Suppressor macrophage treated with lipopolysaccharide for 1 hour (primary cell): ENCODE results near the gene DNPH1.

Experiments
- DNase-seq, 3 donors: peaks; one replicate each; pipeline ENCODE4 v3.0.0-alpha.2; 2020 to 2022

Gene DNPH1, protein sequence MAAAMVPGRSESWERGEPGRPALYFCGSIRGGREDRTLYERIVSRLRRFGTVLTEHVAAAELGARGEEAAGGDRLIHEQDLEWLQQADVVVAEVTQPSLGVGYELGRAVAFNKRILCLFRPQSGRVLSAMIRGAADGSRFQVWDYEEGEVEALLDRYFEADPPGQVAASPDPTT

DNA sequence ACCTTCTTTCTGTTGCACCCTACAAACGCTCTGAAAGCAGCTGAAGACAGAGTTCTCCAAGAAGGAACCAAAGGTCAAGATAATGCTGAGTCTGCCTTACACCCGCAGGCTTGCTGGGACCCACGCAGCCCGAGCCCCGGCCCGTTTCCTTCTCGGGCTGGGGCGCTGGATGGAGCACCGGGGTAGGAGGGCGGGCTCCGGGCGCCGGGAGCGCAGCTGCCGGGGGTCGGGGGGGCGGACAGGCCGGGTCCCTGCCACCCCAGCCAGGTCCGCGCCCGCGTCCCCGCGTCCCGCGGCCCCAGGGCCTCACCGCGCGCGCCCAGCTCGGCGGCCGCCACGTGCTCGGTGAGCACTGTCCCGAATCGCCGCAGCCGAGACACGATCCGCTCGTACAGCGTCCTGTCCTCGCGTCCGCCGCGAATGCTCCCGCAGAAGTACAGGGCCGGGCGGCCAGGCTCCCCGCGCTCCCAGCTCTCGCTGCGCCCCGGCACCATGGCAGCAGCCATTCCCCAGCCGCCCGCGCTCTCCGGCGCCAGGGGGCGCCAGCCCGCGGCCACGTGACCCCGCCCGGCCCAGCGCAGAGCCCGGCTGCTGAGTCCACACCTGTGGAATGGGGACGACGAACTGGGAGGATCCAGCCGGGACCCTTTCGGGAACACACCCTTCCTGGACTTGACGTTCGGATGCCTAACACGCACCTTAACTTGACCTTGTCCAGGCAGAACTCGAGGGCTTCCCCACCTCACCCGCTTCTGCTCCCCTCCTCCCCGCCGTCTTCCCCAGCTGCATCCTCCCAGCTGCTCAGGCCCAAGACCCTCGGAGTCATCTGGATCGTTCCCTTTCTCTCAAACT is at the start of gene DNPH1:
TSS of gene DNPH1 (minus strand) at position 531 of the 852 bp plus-strand sequence. CDS start at position 506, 25 bp downstream.
- DNase-seq: peak; percentile 74 to 92 (median 84)

DNA sequence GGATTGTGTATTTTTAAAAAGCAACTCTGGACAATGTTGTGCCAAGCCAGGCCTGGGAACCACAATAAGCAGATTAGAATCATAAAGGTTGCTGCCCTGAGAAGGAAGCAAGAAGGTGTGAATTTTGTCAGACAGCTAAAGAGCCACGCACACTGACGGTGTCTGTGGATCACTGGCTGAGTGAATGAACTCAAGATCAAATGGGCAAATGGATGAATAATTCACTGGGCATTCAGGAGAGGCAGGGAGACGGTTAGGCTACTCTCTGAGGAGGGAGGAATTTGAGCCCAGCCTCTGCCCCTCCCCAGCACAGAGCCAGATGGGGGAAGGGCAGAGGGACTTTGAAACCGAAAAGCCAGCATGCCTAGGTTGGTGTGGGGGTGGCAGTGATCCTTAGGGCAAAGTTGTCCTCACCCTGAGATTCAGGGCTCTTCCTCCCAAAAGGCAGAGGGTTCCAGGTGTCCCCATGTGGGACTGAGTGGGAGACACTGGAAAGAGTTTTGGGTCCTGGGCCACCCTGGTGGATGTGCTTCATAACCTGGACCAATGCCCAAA is 49.3 kb upstream of the DNPH1 start:
- no peak for DNase-seq

DNA sequence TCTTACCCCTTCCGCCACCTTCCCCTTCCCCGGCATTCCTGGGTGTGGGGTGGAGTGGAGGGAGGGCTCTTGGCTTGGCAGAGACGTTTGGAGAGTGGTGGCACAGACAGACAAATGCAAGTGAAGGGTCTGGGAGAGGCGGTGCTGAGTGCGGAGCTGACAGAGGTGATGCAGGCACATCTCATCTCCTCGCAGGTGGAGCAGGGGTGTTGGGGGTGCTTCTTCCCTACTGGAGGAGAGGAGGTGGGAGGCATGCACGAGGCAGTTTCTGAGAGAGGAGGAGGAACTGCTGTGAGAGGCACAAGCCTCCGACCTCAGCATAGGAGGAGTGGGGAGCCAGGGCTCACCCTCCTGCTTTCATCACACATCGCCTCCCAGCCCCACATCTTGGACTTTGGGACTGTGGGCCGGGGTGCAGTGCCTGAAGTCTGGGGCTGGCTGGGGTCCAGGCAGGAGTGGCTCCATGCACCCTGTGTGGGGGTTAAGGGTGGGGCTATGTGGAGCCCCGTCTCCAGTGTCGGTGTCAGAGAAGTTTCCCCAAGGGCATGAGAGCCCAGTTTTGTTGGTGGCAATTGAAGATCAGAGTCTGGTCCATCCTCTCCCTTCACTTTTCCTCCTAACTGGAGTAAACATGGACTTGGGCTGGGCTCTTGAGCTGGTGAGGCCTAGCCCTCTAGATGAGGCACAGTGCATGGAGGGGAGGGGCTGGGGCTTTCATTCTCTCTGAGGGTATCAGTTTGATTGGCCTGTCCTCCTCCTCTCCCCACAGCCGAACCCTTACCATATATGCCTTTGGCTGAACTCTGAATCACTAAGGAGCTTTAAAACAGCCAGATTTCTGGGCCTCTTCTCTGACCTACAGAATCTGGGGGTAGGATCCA is 48.6 kb upstream of the DNPH1 start:
- DNase-seq: no peak

DNA sequence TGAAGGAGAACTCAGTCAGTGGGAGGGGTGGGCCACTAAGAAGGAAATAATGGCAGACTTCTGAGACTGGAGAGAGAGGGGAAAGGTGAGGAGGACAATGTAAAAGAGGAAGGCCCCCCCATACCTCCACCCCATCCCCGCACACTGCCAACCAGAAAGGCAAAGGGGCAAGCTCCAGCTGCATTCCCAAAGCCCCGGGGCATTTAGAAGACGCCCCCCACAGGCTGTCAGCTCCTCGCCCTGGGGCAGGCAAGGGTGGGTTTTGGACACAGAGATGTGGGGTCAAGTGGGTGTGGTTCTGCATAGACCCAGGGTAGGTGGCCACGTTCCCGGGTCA is 48.0 kb upstream of the DNPH1 start:
- DNase-seq: no peak

DNA sequence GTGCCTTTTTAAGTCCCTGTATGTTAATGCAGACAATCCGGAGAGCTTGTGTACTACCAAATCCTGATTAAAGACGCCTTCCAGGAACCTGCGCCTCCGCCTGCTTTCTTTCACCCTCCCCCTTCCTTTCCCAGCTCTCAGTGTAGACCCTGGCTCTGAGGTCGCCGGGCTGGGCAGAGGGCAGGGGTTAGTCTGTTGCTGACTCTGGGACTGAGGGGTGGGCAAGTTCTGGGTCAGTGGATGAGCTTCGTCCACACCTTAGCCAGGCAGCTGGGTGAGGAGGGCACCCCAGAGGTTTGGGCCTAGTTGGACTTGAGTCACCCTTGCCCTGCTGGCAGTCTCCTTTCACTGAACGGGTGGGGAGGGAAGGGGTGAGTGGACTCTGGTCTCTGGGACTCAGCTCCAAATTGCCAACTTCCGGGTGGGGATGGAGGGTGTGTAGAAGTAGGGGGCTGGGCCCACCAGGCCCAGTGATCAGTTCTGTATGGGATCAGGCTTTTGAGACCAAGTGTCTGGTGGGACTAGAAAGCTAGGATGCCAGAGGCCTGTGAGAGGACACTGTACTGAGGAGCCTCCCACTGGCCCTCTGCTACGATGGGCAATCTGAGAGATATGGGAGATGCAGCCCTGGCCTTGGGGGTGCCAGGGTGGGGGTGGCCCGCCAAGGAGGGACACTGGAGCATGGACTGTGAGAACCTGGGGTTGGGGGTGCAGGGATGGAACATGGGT is 47.5 kb upstream of the DNPH1 start:
- no peak for DNase-seq

DNA sequence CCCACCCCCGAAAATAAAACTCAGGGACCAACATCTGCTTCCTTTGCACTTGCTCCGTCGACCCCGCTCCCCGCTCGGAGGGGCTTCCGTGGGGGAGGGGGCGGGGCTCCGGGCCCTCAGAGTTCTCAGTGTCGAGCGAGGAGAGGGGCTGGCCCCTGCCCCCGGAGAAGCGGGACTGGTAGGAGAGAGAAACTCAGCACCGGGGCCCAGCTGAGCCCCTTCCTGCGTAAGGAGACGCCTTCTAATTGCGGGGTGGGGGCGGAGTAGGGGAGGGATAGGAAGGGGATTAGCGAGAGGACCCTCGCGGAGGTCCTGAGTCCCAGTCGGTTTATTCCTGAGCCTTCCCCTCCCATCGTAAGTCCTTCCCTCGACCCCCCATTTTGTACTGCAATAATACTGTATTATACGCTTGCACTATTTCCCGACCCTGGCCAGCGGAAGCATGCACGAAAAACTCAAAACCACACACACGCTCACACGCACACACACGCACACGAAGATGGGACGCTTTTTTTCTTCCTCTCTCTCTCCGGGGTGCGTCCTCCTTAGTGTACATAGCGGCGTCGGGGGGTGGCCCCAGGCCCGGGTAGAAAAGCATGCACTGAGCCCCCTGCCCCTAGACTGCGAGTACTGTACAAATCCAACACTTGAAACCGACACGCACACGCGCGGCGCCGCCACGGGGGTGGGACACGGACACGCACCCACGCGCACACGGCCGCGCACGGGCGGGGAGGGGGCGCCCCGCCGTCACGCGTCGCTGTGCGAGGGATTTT is 46.7 kb upstream of the DNPH1 start:
- peak in 2 of 3 donors; percentile 31 to 37 for DNase-seq

DNA sequence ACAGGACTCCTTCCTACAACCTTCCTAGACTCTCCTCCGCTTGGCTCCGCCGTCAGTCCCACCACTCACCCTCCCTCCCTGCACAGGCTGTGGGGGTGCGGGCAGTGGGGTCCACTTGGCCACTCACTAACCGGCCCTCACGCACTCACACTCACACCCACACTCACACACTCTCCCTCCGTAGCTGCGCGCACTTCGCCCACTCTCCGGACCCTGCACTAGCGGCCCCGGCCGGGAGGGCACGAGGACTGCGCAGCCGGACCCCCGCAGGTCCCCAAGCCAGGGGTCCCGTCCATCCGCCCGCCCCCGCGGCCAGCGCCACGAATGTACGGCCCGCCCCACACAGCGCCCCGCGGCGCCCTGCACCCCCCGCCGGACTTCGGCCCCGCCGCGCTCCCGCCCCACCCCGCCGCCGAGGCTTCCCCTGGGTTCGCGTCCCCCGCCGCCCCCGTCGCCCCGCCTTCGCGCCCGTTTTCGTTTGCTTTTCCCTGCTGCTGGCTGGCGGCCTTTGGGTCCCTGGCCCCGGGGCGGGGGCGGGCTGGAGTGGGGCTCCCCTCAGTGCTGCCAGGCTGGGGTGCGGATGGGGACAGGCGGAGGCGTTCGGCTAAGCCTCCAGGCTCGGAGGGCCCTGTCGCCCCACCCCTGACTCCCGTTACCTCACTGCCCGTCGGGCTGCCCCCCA is 45.8 kb upstream of the DNPH1 start:
- DNase-seq: peak; percentile 24 to 58 (median 38)

DNA sequence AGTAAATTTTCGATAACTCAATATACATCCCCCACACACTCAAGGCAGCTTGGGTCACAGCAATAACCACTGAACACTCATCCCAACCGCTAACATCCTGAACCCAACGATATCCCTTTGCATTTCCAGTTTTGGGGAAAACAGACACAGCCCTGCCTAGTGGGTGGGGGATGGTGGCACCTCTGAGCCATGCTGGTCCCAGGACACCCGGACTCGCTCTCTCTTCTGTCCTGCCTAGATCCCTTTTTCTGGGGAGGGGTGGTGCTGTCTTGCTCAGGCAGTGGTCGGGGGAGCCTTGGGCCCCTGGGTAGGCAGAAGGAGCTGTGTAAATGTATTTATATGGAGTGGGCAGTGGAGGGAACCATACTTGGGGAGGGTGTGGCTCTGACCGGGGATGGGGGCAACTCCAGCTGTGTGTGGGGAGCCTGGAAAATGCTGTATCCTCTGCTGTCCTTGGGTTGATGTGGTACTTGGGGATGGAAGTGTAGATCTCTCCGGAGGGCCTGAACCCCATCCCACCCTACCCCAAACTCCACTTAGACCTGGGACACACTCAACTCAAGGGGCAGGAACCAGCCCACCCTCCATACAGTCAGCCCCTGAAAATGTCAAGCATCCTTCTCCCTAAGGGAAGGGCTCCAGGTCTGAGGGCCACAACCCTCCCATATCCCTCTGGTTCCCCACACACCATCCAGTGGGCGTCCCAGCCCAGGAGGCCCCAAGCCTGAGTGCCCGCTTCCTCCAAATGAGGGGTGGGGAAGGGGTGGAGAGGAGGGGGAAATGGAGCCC is 45.0 kb upstream of the DNPH1 start:
- no peak for DNase-seq

DNA sequence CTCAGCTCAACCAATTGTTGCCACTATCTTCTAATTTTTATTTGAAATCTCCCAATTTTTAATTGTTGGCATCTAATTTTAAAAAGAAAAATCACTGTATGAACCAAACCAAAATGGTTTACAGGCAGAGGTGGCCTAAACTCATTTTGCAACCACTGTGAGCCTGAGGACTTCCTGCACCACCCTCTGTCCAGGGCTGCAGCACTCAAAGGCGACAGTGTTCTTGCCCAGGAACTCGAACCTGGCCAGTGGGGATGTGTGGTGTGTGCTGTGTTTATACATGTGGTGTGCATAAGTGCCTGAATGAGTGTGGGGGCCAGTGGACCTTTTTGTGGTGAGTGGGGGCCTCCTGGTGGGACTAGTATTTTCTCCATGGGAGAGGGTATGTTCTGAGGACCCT is 44.4 kb upstream of the DNPH1 start:
- DNase-seq: no peak

DNA sequence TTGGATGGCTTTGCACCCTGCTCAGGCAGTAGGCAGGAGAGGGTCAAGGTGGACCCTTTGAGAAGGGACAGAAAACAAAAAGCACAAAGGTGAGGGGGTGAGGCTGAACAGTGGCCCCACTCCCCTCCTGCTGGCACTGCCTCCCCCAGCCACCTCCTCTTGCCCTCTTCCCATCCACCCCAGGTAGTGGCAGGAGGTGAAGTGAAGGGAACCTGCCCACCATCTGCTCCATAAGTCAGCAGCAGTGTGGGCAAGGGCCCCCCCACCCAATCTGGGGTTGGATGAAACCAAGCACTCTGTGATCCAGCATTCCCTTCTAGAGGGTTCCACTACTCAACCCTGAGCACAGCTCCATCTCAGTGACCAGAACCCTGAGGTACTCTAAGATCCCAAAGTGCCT is 42.7 kb upstream of the DNPH1 start:
- no peak for DNase-seq

DNA sequence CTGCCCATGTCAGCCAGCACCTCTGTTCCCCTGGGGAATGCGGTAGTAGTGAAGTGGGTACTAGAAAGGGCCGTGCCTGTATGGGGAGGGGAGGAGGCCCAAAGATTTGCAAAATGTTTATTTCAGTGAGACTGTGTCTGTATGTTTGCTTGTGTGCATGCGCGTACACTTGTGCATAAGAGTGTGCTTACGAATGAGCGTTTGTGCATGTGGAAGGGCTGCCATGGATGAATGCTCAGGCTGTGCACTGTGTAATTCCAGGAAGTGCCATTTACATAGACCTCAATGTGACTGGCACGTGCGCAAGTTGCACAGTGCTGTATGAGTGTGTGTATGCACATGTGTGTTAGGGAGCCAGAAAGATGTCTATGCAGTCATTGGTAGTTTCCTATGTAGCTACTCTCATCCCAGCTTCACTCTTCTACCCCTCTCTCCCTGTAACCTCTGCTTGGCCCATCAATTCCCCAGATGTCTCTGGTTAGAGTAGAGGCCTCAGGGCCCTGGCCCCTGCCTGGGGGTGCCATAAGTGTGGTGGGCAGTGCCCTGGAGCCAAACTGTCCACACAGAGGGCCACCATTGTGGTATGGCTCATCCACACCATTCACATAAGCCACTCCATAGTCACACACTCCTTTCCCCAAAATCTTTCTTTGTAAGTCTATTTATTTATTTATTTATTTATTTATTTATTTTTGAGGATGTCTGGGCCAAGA is 42.0 kb upstream of the DNPH1 start:
- DNase-seq: no peak

DNA sequence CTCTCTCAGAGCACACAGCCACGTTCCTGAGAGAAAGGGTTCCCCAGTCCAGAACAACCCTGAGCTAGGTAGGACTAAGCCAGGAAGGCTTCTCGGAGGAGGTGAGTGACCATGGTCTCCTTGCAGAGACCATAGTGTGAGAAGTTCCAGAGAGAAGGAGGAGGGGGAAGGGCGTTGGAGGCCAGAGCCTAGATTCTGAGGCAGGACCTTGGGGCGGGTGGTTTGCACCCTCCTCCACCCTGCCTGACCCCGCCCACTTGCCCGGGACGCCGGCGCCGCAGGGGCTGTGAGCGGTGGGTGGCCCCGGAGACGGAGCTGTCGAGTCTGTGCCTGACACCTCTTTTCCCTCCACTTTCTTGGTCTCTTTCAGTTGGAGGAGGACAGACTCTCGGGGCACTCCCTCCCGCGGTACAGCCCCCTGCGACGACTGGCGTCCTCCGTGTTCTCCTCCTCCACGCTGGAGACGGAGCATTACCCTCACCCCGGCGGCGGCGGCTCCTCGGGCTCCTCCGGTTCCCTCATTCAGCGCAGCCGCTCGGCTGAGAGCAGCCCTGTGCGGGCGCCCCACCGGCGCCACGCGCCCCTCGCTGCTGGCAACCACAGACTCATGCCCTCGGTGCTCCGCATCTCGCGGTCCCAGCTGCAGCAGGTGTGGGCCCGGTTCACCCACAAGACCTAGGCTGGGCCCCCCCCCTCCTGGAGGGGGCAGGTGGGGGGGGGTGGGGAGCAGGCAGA is 40.2 kb upstream of the DNPH1 start:
- peak in 1 of 3 donors; percentile 48 for DNase-seq

DNA sequence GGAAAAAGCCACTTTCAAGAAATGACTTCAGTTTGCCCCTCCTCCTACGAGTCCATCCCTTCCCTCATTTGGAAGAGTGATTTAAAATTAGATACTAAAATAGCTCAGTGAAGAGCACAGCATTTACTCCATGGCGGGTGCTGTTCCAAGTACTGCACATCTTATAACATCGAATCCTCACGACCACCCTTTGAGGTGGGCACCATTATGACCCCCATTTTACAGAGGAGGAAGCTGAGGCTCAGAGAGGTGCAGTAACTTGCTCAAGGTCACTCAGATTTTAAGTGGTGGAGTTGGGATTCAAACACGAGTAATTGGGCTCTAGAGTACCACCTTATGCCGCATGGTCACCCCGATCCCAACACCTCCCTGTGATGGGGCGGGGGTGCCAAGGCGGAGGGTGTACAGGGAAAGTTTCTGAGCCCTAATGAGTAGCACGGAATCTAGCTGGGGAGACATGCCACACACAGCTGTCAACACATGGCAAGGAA is 39.5 kb upstream of the DNPH1 start:
- DNase-seq: no peak

DNA sequence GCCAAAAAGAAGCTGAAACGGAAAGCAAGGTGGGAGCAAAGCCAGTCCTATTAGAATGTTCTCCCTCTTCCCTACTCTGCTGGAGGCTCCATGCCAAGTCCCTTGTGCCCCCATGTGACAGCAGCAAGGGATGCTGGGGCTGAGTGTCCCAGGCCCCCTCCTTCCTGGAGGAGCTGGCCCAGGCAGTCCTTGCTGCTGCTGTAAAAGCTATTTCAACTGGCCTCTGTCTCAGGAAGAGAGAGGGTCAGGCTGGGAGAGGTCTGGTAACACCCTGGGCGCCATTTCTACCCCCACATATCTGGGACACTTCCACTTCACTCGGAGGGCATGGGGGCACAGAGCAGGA is 39.0 kb upstream of the DNPH1 start:
- DNase-seq: no peak

DNA sequence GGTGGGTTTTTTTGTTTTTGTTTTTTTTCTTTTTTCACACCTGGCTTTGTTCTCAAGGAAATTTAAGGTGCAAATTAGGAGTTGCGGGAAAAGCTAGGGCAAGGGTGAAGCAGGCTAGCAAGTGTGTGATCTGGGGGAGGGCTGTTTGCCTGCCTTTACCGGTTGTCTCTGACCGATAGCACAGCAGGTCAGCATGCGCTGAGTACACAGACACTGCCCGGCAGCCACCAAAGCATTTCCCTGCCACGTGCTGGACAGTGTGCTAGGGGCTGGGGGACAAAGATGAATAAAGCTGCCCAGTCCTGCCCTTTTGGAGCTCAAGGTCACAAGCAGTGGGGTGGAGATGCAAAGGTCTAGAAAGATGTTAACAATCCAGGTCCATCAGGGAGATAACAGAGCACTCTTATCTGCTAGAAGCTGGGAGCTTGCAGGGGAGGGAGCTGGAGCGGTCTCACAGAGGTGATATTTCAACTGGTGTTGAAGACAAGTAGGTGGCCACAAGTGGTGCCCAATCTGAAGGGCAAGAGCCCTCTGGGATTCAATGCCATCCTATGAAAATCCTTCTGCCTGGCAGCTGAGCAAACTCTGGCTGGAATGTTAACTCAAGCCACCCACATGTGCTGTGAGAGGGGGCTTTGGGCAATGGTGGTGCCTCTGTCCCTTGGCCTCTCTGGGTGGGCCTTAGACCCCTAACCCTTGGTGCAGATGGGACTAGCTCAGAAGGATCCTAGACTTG is 38.5 kb upstream of the DNPH1 start:
- no peak for DNase-seq

DNA sequence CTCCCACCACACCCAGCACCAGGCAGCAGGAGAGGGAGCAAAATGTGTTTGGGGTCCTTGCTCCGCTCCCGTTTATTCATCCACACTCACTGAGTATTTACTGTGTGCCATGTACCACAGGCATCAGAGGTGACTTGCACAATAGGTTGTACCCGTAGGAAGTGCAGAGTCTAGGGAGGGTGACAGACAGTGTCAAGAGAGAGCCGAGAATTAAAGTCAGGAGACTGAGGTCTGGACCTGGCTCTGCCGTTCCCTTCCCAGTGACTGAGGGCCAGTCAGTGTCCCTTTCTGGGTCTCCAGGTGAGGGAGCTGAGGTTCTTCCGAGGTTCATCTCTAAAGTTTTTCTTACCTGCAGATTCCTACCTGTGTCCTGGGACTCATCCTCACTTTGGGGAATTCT is 36.3 kb upstream of the DNPH1 start:
- DNase-seq: no peak

DNA sequence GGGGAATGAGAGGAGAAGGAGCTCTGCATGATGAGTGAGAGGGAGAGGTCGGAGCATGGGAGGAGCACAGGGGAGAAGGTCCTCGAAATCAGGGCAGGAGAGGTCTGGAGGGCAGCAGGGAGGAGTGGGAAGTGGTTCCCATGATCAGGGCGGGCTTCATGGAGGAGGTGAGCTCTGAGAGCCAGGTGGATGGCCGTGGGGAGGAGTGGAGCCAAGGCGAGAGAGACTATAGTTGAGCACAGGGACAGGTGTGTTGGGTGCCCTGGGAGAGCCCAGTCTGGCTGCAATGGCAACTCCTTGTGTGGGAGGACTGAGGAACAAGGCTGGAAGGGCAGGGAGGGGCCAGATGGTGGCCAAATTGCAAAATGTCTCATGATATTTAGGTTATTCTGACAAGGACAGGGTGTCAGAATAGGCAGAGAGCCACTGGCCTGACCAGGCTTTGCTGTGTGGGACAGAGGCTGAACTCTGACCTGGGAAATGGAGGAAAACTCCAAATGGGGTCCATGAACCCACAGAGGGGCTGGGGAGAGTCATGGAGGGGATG is 35.4 kb upstream of the DNPH1 start:
- peak in 2 of 3 donors; percentile 42 to 43 for DNase-seq
